ENCODE measurements around the gene PTF1A. TPM values are rescaled to one million over a fixed set of nuclear protein-coding genes. Genes with fewer than 3 reads are reported as not detected.

Gene PTF1A
- total RNA-seq, 2 donors from 2014 or later, result not detected

DNA sequence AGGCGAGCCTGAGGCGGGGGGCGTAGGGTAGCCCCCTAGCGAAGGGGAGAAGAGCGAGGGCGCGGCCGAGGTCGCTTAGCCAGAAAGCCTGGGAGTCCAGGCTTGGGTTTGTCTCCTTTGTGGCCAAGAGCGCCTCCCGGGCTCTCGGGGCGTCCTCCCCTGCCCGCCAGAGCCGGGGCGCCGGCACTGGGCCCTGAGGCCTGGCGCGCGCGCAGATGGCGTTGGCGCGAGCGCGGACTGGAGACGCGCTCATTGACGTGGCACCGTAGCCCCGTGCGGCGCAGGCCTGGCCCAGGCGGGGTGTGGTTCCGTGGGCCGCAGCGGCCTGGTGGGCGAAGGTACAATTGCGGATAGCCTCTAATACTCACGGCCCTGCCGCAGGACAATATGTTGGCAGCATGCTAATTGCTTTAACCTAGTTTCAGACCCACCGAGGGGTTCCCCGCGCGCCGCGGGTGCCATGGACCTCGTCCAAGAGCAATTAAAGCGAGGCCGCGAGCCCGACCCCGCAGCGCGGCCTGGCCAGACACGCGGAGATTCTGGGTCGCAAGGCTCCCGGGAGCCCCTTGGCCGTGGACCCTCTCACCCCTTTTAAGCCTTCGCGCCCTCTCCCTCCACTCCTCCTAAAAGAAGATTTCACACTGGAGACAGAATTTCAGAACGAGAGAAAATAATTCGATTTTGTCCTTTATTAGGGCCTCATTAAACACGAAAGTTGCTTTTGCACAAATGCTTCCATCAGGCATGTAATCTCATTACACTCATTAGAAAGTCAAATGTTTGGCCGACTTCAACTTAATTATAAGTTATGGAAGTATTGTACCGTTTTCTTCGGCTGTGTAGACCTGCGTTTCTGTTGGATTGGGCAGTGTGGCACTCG is 3.1 kb downstream of the PTF1A start:
- H3K9me3 ChIP-seq, result no peaks in the 10 kb centered on the region
- H3K9ac ChIP-seq (ENCODE audit: low read depth in 2 of 2, low read length in 2 of 2), result no peak overlapping the region
- H3K4me3 ChIP-seq, result no peak overlapping the region
- H3K4me1 ChIP-seq, result no peaks in the 10 kb centered on the region
- no peaks in the 10 kb centered on the region for H3K36me3 ChIP-seq
- peaks cover 79% of the 10 kb centered on the region for H3K27me3 ChIP-seq
- TF ChIP-seq, protein P1, sequence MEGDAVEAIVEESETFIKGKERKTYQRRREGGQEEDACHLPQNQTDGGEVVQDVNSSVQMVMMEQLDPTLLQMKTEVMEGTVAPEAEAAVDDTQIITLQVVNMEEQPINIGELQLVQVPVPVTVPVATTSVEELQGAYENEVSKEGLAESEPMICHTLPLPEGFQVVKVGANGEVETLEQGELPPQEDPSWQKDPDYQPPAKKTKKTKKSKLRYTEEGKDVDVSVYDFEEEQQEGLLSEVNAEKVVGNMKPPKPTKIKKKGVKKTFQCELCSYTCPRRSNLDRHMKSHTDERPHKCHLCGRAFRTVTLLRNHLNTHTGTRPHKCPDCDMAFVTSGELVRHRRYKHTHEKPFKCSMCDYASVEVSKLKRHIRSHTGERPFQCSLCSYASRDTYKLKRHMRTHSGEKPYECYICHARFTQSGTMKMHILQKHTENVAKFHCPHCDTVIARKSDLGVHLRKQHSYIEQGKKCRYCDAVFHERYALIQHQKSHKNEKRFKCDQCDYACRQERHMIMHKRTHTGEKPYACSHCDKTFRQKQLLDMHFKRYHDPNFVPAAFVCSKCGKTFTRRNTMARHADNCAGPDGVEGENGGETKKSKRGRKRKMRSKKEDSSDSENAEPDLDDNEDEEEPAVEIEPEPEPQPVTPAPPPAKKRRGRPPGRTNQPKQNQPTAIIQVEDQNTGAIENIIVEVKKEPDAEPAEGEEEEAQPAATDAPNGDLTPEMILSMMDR (IDR thresholded peaks at IDR 0.05), result no peak
- no peak for DNase-seq
- H3K27ac ChIP-seq, result no peak overlapping the region
- intact Hi-C loops (cut with DNase I), result no loop called here

DNA sequence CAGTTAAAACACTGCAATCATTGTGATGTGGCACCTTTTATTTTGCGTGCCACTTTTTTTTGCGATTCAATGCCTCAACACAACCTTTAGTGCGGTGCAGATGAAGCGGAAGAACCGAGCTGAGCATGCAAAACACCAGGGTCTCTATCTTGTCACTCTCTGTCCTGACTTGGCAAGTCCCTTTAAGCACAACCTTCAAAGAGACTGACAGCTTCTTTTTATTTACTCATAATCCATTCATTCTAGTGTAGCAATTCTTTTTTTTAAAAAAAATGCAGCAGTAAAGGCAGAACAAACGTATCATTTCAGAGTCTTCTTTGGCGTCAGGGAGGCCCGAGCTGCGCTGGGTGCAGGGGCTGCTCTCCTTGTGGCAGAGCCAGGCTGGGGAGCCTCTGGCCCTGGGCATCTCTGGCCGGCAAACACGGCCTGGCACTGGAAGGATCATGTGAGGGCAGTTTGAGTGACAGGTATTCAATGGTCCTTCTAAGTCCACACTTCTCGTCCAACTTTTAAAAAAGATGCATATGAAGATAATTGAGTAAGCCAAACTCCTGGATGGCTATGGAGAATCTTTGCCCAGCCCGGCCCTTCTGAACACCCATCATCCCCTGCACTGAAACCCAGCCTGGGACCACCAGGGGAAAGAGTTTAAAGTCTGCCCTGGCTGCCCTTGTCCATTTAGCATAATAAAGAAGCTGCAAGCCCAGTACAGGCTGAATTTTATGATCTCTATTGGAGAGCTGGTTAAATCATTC is 3.9 kb downstream of the PTF1A start:
- no peaks in the 10 kb centered on the region for H3K9me3 ChIP-seq
- no peaks in the 10 kb centered on the region for H3K36me3 ChIP-seq
- H3K27ac ChIP-seq, result no peak overlapping the region
- intact Hi-C loops (cut with DNase I), result no loop called here
- H3K9ac ChIP-seq (ENCODE audit: low read depth in 2 of 2, low read length in 2 of 2), result no peak overlapping the region
- H3K4me1 ChIP-seq, result no peaks in the 10 kb centered on the region
- TF ChIP-seq, protein P1 (IDR thresholded peaks at IDR 0.05), result no peak
- no peak for DNase-seq
- no peak overlapping the region for H3K4me3 ChIP-seq
- peaks cover 82% of the 10 kb centered on the region for H3K27me3 ChIP-seq

DNA sequence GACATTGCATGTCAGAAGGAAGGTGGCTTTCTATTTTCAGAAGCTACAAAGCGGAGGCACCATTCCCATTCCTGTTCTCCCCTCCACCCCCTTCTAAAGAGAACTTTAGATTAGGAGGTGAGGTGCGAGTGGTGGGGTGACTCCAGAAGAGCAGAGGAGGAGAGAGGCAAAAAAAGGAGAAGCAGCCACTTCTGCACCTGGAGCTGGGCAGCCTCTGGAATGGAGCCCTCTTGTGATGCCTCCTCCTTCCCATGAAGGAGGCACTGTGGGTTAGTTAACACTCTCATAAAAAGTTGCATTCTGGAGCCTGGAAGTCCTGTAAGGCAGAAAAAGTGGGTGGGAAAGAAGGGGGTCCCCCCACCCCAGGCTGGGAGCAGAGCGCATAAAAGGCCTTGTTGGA is 4.8 kb downstream of the PTF1A start:
- DNase-seq, result no peak
- Histone ChIP-seq H3K36me3 (no peaks in the 10 kb centered on the region), H3K27me3 (peaks cover 74% of the 10 kb centered on the region), H3K9ac (ENCODE audit: low read depth in 2 of 2, low read length in 2 of 2) (no peak overlapping the region), H3K4me3 (no peak overlapping the region), H3K9me3 (no peaks in the 10 kb centered on the region), H3K4me1 (no peaks in the 10 kb centered on the region), H3K27ac (no peak overlapping the region)
- intact Hi-C loops (cut with DNase I), result no loop called here
- TF ChIP-seq, protein P1 (IDR thresholded peaks at IDR 0.05), result no peak

DNA sequence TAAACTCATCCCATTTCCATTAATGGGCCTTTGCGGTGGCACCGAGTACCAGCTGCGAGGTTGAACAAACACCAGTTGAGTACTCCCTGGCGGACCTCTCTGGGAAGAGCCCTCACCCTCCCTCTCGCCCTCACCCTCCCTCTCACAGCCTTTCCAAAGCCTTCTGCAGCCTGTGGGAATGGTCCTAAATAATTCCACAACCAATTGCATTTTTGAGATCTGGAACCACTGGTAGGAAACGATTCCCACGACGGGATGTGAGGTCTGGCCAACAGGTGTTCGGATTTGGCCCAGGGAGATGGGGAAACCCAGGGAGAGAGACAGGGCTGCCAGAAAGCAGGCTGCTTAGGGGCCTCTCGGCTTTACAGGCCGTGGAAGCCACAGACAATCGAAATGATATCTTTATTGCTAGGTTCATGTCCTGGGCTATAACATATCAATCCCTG is 5.3 kb downstream of the PTF1A start:
- intact Hi-C loops (cut with DNase I), result no loop called here
- DNase-seq, result no peak
- Histone ChIP-seq H3K27ac (no peak overlapping the region), H3K36me3 (no peaks in the 10 kb centered on the region), H3K4me3 (no peak overlapping the region), H3K9ac (ENCODE audit: low read depth in 2 of 2, low read length in 2 of 2) (no peak overlapping the region), H3K4me1 (no peaks in the 10 kb centered on the region), H3K27me3 (peaks cover 69% of the 10 kb centered on the region), H3K9me3 (no peaks in the 10 kb centered on the region)
- TF ChIP-seq, protein P1 (IDR thresholded peaks at IDR 0.05), result no peak

DNA sequence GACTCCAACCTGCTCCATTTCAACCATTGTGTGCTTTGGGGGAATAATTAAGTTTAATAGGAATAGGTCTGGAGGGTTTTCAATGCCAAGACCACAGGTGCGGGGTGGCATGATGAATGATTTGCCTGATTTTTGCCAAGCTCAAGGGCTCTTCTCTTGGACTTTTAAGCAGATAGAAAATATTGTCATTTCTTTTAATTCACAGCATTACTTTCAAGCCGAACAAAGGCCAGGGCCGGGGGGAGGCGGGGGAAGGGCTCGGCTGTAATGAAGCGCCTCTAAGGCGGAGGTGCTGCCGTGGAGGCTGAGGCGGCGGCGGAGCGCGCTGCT is 6.5 kb downstream of the PTF1A start:
- Histone ChIP-seq H3K9me3 (no peaks in the 10 kb centered on the region), H3K4me3 (no peak overlapping the region), H3K27me3 (peaks cover 60% of the 10 kb centered on the region), H3K9ac (ENCODE audit: low read depth in 2 of 2, low read length in 2 of 2) (no peak overlapping the region), H3K36me3 (no peaks in the 10 kb centered on the region), H3K27ac (no peak overlapping the region), H3K4me1 (no peaks in the 10 kb centered on the region)
- TF ChIP-seq, protein P1 (IDR thresholded peaks at IDR 0.05), result no peak
- no peak for DNase-seq
- intact Hi-C loops (cut with DNase I), result no loop called here
